Smooth muscle cell (in vitro differentiated cells): ENCODE data around the gene CERS1. TPM values are rescaled to one million over a fixed set of nuclear protein-coding genes. Genes with fewer than 3 reads are reported as not detected.

ENCODE experiments used
- DNase-seq: peaks from one replicate; lab custom pipeline; 2025; ENCODE audit not compliant: unreplicated experiment; lab: John Stamatoyannopoulos, UW
- H2AFZ ChIP-seq: fragments of 200-600 bp; sonication (generic); 2 replicates; pipeline ENCODE4 v1.6.0; 2016; ENCODE audit warnings: antibody characterized with exemption, low read depth, mild to moderate bottlenecking
- H3F3A ChIP-seq: fragments of 200-600 bp; sonication (generic); 2 replicates; pipeline ENCODE4 v1.6.0; 2017; ENCODE audit warnings: antibody characterized with exemption, low read depth
- H3K27ac ChIP-seq: fragments of 200-600 bp; sonication (generic); 2 replicates; pipeline ENCODE4 v1.5.1; 2016; ENCODE audit warnings: low read depth, mild to moderate bottlenecking
- H3K27me3 ChIP-seq: fragments of 200-600 bp; sonication (generic); 2 replicates; pipeline ENCODE4 v1.6.1; 2016; ENCODE audit warnings: low read depth, mild to moderate bottlenecking
- H3K36me3 ChIP-seq: fragments of 200-600 bp; sonication (generic); 2 replicates; pipeline ENCODE4 v1.5.1; 2016; ENCODE audit warnings: low read depth
- H3K4me1 ChIP-seq: fragments of 200-600 bp; sonication (generic); 2 replicates; pipeline ENCODE4 v1.5.1; 2016; ENCODE audit warnings: low read depth
- H3K4me2 ChIP-seq: fragments of 200-600 bp; sonication (generic); 2 replicates; pipeline ENCODE4 v1.6.0; 2016; ENCODE audit warnings: mild to moderate bottlenecking
- H3K4me3 ChIP-seq: fragments of 200-600 bp; sonication (generic); 2 replicates; pipeline ENCODE4 v1.5.1; 2016; ENCODE audit warnings: mild to moderate bottlenecking
- H3K79me2 ChIP-seq: fragments of 200-600 bp; sonication (generic); 2 replicates; pipeline ENCODE4 v1.6.0; 2016; ENCODE audit warnings: low read depth, mild to moderate bottlenecking
- H3K9ac ChIP-seq: fragments of 200-600 bp; sonication (generic); 2 replicates; pipeline ENCODE4 v1.6.0; 2016; ENCODE audit warnings: low read depth
- H3K9me3 ChIP-seq: fragments of 200-600 bp; sonication (generic); replicated peaks from 2 replicates; pipeline ENCODE4 v1.5.1; 2016; ENCODE audit warnings: low read depth
- H4K20me1 ChIP-seq: fragments of 200-600 bp; sonication (generic); 2 replicates; pipeline ENCODE4 v1.6.0; 2016; ENCODE audit warnings: low read depth
- CTCF ChIP-seq: fragments of 200-600 bp; sonication (generic); IDR thresholded peaks from 2 replicates; pipeline ENCODE4 v1.5.1; 2017; ENCODE audit warnings: borderline replicate concordance, mild to moderate bottlenecking, antibody characterized with exemption; ENCODE audit not compliant: insufficient read depth, poor library complexity, severe bottlenecking
- WGBS: methylation state at CpG from one replicate; pipeline ENCODE4 v1.1.7; 2016; ENCODE audit warnings: low lambda C conversion rate; 5-methylcytosine and 5-hydroxymethylcytosine counted together
- polyA plus RNA-seq: library from polyadenylated mRNA; unstranded; fragments of >200 nt; fragmentation: Nextera tagmentation; extraction: Ambion mirVana; gene quantifications from 2 replicates; pipeline ENCODE4 v1.2.1, GENCODE V29; 2016
- total RNA-seq: library from RNA; depleted of rRNA; stranded (reverse); fragments of >200 nt; gene quantifications from 2 replicates; pipeline ENCODE4 v1.2.3, GENCODE V29; 2014

The CERS1 gene
- total and polyA plus RNA-seq, 2 experiments from 2014 or later: 2.4 to 4.2 TPM

GRCh38 chr19:18893587-18894253 is 2.2 kb downstream of the CERS1 start:
- TF ChIP-seq CTCF: no peak
- Histone ChIP-seq H3K27me3 (no peaks in the 10 kb centered on the region), H4K20me1 (no peaks in the 10 kb centered on the region), H2AFZ (no peak overlapping the region), H3K4me3 (no peak overlapping the region), H3K9ac (no peak overlapping the region), H3K27ac (no peak overlapping the region), H3K4me2 (no peak overlapping the region), H3K36me3 (no peaks in the 10 kb centered on the region), H3K9me3 (no peaks in the 10 kb centered on the region), H3F3A (no peaks in the 10 kb centered on the region), H3K4me1 (peaks cover 9% of the 10 kb centered on the region), H3K79me2 (no peaks in the 10 kb centered on the region)
- no peak for DNase-seq
- 93% methylated on average over 5 of the region's 18 CpGs for WGBS

GRCh38 chr19:18889949-18890745 is 5.8 kb downstream of the CERS1 start:
- 88% methylated on average over 10 of the region's 10 CpGs for WGBS
- H2AFZ ChIP-seq: no peak overlapping the region
- no peak overlapping the region for H3K9ac ChIP-seq
- no peak for DNase-seq
- H3K27ac ChIP-seq: no peak overlapping the region
- no peaks in the 10 kb centered on the region for H3K9me3 ChIP-seq
- no peaks in the 10 kb centered on the region for H3K36me3 ChIP-seq
- TF ChIP-seq CTCF: no peak
- no peaks in the 10 kb centered on the region for H3K27me3 ChIP-seq
- H4K20me1 ChIP-seq: no peaks in the 10 kb centered on the region
- no peaks in the 10 kb centered on the region for H3F3A ChIP-seq
- peaks cover 9% of the 10 kb centered on the region for H3K4me1 ChIP-seq
- no peaks in the 10 kb centered on the region for H3K79me2 ChIP-seq
- no peak overlapping the region for H3K4me2 ChIP-seq
- no peak overlapping the region for H3K4me3 ChIP-seq

- H3K27ac ChIP-seq: no peak overlapping the region
- TF ChIP-seq CTCF: no peak
- H3K9me3 ChIP-seq: no peaks in the 10 kb centered on the region
- no peak overlapping the region for H3K4me3 ChIP-seq
- DNase-seq: no peak
- H3K4me1 ChIP-seq: no peaks in the 10 kb centered on the region
- WGBS: 98% methylated on average over 4 of the region's 4 CpGs
- H4K20me1 ChIP-seq: no peaks in the 10 kb centered on the region
- no peaks in the 10 kb centered on the region for H3K79me2 ChIP-seq
- H3K27me3 ChIP-seq: no peaks in the 10 kb centered on the region
- H3K9ac ChIP-seq: no peak overlapping the region
- no peak overlapping the region for H3K4me2 ChIP-seq
- no peaks in the 10 kb centered on the region for H3F3A ChIP-seq
- H2AFZ ChIP-seq: no peak overlapping the region
- H3K36me3 ChIP-seq: no peaks in the 10 kb centered on the region
Observed at GRCh38 chr19:18886972-18887371, 9.0 kb downstream of the CERS1 start.
